ENCODE data around the gene POTEE. TPM values are rescaled to one million over a fixed set of nuclear protein-coding genes. Genes with fewer than 3 reads are reported as not detected.
"Not testable (repeated sequence)": the region's sequence is repeated elsewhere in the genome, so short reads cannot be mapped to it uniquely, and the experiment has no call there.

The POTEE gene
- total RNA-seq = not detected
- not detected for polyA plus RNA-seq
- long read RNA-seq, donor 1 = 0 reads
- long read RNA-seq, donor 2 = 0 reads
- long read RNA-seq, donor 3 = 0 reads
- long read RNA-seq, donor 4 = 0 reads
- long read RNA-seq, donor 5 = 0 reads
- long read RNA-seq, donor 6 = 0 reads
- long read RNA-seq, donor 7 = 0 reads
- long read RNA-seq, donor 8 = 0 reads
- long read RNA-seq, donor 9 = 0 reads
- long read RNA-seq, donor 10 = 0 reads

- H3K27me3 ChIP-seq; H3K4me3 ChIP-seq; H3K27ac ChIP-seq; intact Hi-C loops (cut with DNase I; ENCODE audit: low total_unique reads); DNase-seq; H3K9me3 ChIP-seq; H3K4me1 ChIP-seq; H3K36me3 ChIP-seq: not testable (repeated sequence)
- WGBS, 5 donors = 91 to 94% (median 93%) methylated on average over 22 to 30 of the region's 33 CpGs
Observed at GRCh38 chr2:131209030-131209772, at the start of gene POTEE. POTEE (plus strand) TSS chr2:131209536; CDS start chr2:131218403, 8,867 bp downstream.

GRCh38 chr2:131165562-131165961 is 43.8 kb upstream of the POTEE start:
- WGBS, 5 donors = 95 to 97% (median 96%) methylated on average over 5 of the region's 5 CpGs
- intact Hi-C loops (cut with DNase I; ENCODE audit: low total_unique reads) = not testable (repeated sequence)

GRCh38 chr2:131168538-131168937 is 40.8 kb upstream of the POTEE start:
- no peaks in the 10 kb centered on the region for H3K9me3 ChIP-seq
- H3K36me3 ChIP-seq = no peaks in the 10 kb centered on the region
- H3K4me3 ChIP-seq = no peak overlapping the region
- H3K4me1 ChIP-seq = no peaks in the 10 kb centered on the region
- TF ChIP-seq POLR2A (IDR thresholded peaks at IDR 0.05) (no peak), EP300 (IDR thresholded peaks at IDR 0.05) (no peak), CTCF (IDR thresholded peaks at IDR 0.05) (no peak), POLR2AphosphoS5 (IDR thresholded peaks at IDR 0.05) (no peak)
- no peak for DNase-seq
- intact Hi-C loops (cut with DNase I; ENCODE audit: low total_unique reads) = no loop called here
- no peaks in the 10 kb centered on the region for H3K27me3 ChIP-seq
- H3K27ac ChIP-seq = no peak overlapping the region
- WGBS, 5 donors = 38 to 60% (median 54%) methylated on average over 5 of the region's 5 CpGs

More at GRCh38 chr2:131165562-131165961, 43.8 kb upstream of the POTEE start:
- H3K9me3 ChIP-seq, H3K27ac ChIP-seq, H3K4me3 ChIP-seq, DNase-seq, H3K27me3 ChIP-seq, H3K36me3 ChIP-seq, H3K4me1 ChIP-seq: not testable (repeated sequence)

GRCh38 chr2:131178050-131178449 is 31.3 kb upstream of the POTEE start:
- H3K4me1 ChIP-seq = not testable (repeated sequence)

GRCh38 chr2:131178721-131179418 is 30.5 kb upstream of the POTEE start:
- intact Hi-C loops (cut with DNase I; ENCODE audit: low total_unique reads); H3K36me3 ChIP-seq; H3K27ac ChIP-seq; H3K4me3 ChIP-seq; H3K9me3 ChIP-seq; DNase-seq; H3K4me1 ChIP-seq: not testable (repeated sequence)
- peaks cover 0 to 15% (median 0%) of the 10 kb centered on the region in 3 donors for H3K27me3 ChIP-seq
- 72 to 90% (median 88%) methylated on average over 15 of the region's 15 CpGs for WGBS, 5 donors

More at GRCh38 chr2:131178050-131178449, 31.3 kb upstream of the POTEE start:
- H3K27ac ChIP-seq; intact Hi-C loops (cut with DNase I; ENCODE audit: low total_unique reads); H3K36me3 ChIP-seq; H3K4me3 ChIP-seq; DNase-seq; H3K9me3 ChIP-seq: not testable (repeated sequence)
- H3K27me3 ChIP-seq = peaks cover 0 to 18% (median 0%) of the 10 kb centered on the region in 3 donors
- 64 to 83% (median 75%) methylated on average over 10 of the region's 10 CpGs for WGBS, 5 donors

GRCh38 chr2:131181451-131181850 is 27.9 kb upstream of the POTEE start:
- intact Hi-C loops (cut with DNase I; ENCODE audit: low total_unique reads); H3K27ac ChIP-seq; H3K4me3 ChIP-seq; H3K4me1 ChIP-seq; H3K36me3 ChIP-seq; DNase-seq; H3K27me3 ChIP-seq; H3K9me3 ChIP-seq: not testable (repeated sequence)
- 62 to 80% (median 74%) methylated on average over 3 to 4 of the region's 4 CpGs for WGBS, 5 donors

- H3K36me3 ChIP-seq; H3K9me3 ChIP-seq; DNase-seq; H3K27ac ChIP-seq; H3K4me1 ChIP-seq; H3K4me3 ChIP-seq; intact Hi-C loops (cut with DNase I; ENCODE audit: low total_unique reads): not testable (repeated sequence)
- H3K27me3 ChIP-seq = peaks cover 0 to 17% (median 0%) of the 10 kb centered on the region in 3 donors
- 13 to 29% (median 26%) methylated on average over 3 of the region's 3 CpGs for WGBS, 5 donors
Observed at GRCh38 chr2:131193421-131193820, 15.9 kb upstream of the POTEE start.

- H3K4me3 ChIP-seq; H3K36me3 ChIP-seq; H3K4me1 ChIP-seq; DNase-seq; intact Hi-C loops (cut with DNase I; ENCODE audit: low total_unique reads); H3K27ac ChIP-seq; H3K9me3 ChIP-seq: not testable (repeated sequence)
- peaks cover 0 to 17% (median 0%) of the 10 kb centered on the region in 3 donors for H3K27me3 ChIP-seq
- WGBS, 5 donors = 35 to 45% (median 43%) methylated on average over 2 of the region's 2 CpGs
Observed at GRCh38 chr2:131196186-131196585, 13.2 kb upstream of the POTEE start.

Data from stomach (tissue), 19 donors.